Endothelial cell of umbilical vein (primary cell): ENCODE data around the gene ACADVL. TPM values are rescaled to one million over a fixed set of nuclear protein-coding genes. Genes with fewer than 3 reads are reported as not detected.

Experiments used
- BruUV-seq: library from RNA; stranded (reverse); fragments of 400-500 nt; replicated peaks from 2 replicates; lab custom pipeline; 2021; lab: Mats Ljungman, UMichigan
- CTCF ChIA-PET: fragments of 300-600, 350-600 bp; sonication (Branson Sonifier 250); formaldehyde crosslinking; loops from one replicate; lab custom pipeline; 2021; ENCODE audit warnings: antibody characterized with exemption, inconsistent platforms; lab: Charles Lee
- POLR2A ChIA-PET: fragments of 300-600, 350-600 bp; sonication (Branson Sonifier 250); formaldehyde crosslinking; loops from one replicate; lab custom pipeline; 2021; ENCODE audit warnings: antibody characterized with exemption, inconsistent platforms; lab: Charles Lee
- DNase-seq: peaks from one replicate; pipeline ENCODE4 v3.0.0-alpha.2; 2011; ENCODE audit warnings: low read depth, low spot score
- FAIRE-seq: peaks from 2 replicates; lab custom pipeline; 2011; peaks lifted over from hg19 to GRCh38; lab: Jason Lieb, UNC
- H2AFZ ChIP-seq: 2 replicates; pipeline ENCODE4 v1.6.0; 2012; ENCODE audit warnings: low read depth, low read length, control low read depth, inconsistent platforms
- H3K27ac ChIP-seq: 2 replicates; pipeline ENCODE4 v1.5.1; 2011; ENCODE audit warnings: low read depth, mild to moderate bottlenecking, control low read depth, low read length, moderate library complexity; ENCODE audit not compliant: insufficient read depth
- H3K27me3 ChIP-seq, 2 experiments: 2 replicates each; pipeline versions ENCODE4 v1.6.0 to v1.6.1; 2011; ENCODE audit warnings: low read length in 2 of 2, mixed read lengths in 1 of 2; ENCODE audit not compliant: control insufficient read depth in 2 of 2, insufficient read depth in 2 of 2
- H3K36me3 ChIP-seq, 2 experiments: 2 replicates in 1 of 2; 3 replicates in 1 of 2; pipeline ENCODE4 v1.5.1; 2011; ENCODE audit warnings: low read length in 2 of 2, mild to moderate bottlenecking in 1 of 2, moderate library complexity in 1 of 2; ENCODE audit not compliant: control insufficient read depth in 2 of 2, insufficient read depth in 2 of 2; ENCODE audit errors: extremely low read depth in 1 of 2
- H3K4me1 ChIP-seq: 3 replicates; pipeline ENCODE4 v1.5.1; 2011; ENCODE audit warnings: mild to moderate bottlenecking, low read length; ENCODE audit not compliant: control insufficient read depth, insufficient read depth; ENCODE audit errors: extremely low read depth
- H3K4me2 ChIP-seq: 2 replicates; pipeline ENCODE4 v1.6.1; 2011; ENCODE audit warnings: low read length, control low read depth, mixed read lengths; ENCODE audit not compliant: insufficient read depth
- H3K4me3 ChIP-seq, 3 experiments: fragments of 200-600 bp in 1 of 3; sonication (generic), shearing (Covaris generic) in 1 of 3; replicated peaks in 1 of 3; 2 replicates each; pipeline ENCODE4 v1.5.1; 2011 to 2016; ENCODE audit warnings: control low read depth in 3 of 3, low read length in 3 of 3, mild to moderate bottlenecking in 2 of 3, inconsistent platforms in 1 of 3, low read depth in 1 of 3, moderate library complexity in 1 of 3; ENCODE audit not compliant: insufficient read depth in 1 of 3
- H3K79me2 ChIP-seq: 2 replicates; pipeline ENCODE4 v1.6.0; 2012; ENCODE audit warnings: low read length, inconsistent platforms; ENCODE audit not compliant: control insufficient read depth, insufficient read depth
- H3K9ac ChIP-seq: replicated peaks from 2 replicates; pipeline ENCODE3; 2011; ENCODE audit warnings: low read length, control low read depth; ENCODE audit not compliant: insufficient read depth; ENCODE audit errors: extremely low read depth
- H3K9me1 ChIP-seq: replicated peaks from 3 replicates; pipeline ENCODE4 v1.6.0; 2011; ENCODE audit warnings: mild to moderate bottlenecking, low read length; ENCODE audit not compliant: control insufficient read depth, insufficient read depth; ENCODE audit errors: extremely low read depth
- H3K9me3 ChIP-seq: replicated peaks from 2 replicates; pipeline ENCODE4 v1.5.1; 2012; ENCODE audit warnings: low read length, inconsistent platforms; ENCODE audit not compliant: control insufficient read depth, insufficient read depth
- H4K20me1 ChIP-seq: replicated peaks from 2 replicates; pipeline ENCODE3; 2011; ENCODE audit warnings: mild to moderate bottlenecking, low read length; ENCODE audit not compliant: control insufficient read depth, insufficient read depth; ENCODE audit errors: extremely low read depth
- EZH2 ChIP-seq: IDR thresholded peaks from 2 replicates; pipeline ENCODE4 v1.6.1; 2012; ENCODE audit warnings: borderline replicate concordance, low read depth, mild to moderate bottlenecking, moderate library complexity, low read length, inconsistent platforms; ENCODE audit not compliant: severe bottlenecking
- FOS ChIP-seq: IDR thresholded peaks from 2 replicates; pipeline ENCODE4 v1.6.1; 2011; ENCODE audit warnings: mild to moderate bottlenecking, low read length, moderate library complexity, borderline replicate concordance; ENCODE audit not compliant: insufficient read depth
- GATA2 ChIP-seq: IDR thresholded peaks from 2 replicates; pipeline ENCODE4 v1.7.0; 2011; ENCODE audit warnings: low read depth, mild to moderate bottlenecking, moderate library complexity, mixed read lengths, low read length; ENCODE audit not compliant: insufficient read length, insufficient read depth
- JUN ChIP-seq: IDR thresholded peaks from 2 replicates; pipeline ENCODE4 v1.6.1; 2011; ENCODE audit warnings: borderline replicate concordance, low read depth; ENCODE audit not compliant: insufficient read length, insufficient read depth
- MYC ChIP-seq: IDR thresholded peaks from one replicate; pipeline ENCODE4 v1.6.1; 2011; ENCODE audit warnings: mild to moderate bottlenecking, low read depth, low read length
- POLR2A ChIP-seq: IDR thresholded peaks from 2 replicates; pipeline ENCODE4 v1.6.1; 2012; ENCODE audit warnings: low read depth, mild to moderate bottlenecking, control low read depth, low read length
- POLR2AphosphoS5 ChIP-seq: IDR thresholded peaks from 2 replicates; pipeline ENCODE4 v1.6.1; 2012; ENCODE audit warnings: low read depth, mild to moderate bottlenecking, control low read depth, low read length, moderate library complexity; ENCODE audit not compliant: insufficient read depth
- dilution Hi-C: fragments of 300-500 bp; cut with MboI; formaldehyde crosslinking; loops from one replicate; pipeline ENCODE4 v1.15.0; 2019; ENCODE audit warnings: low sequenced_read_pairs; ENCODE audit not compliant: extremely low pct_ligation_motif_present
- intact Hi-C: fragments of 100-400 bp; cut with micrococcal nuclease; formaldehyde crosslinking; loops from one replicate; pipeline ENCODE4 v1.10.0; 2022
- polyA plus RNA-seq, 4 experiments: library from polyadenylated mRNA; depleted of rRNA in 3 of 4; stranded (reverse) in 3 of 4; unstranded in 1 of 4; fragments of >200 nt; gene quantifications; 2 replicates each; pipeline versions ENCODE4 v1.2.1 to v1.2.3, GENCODE V29; 2011 to 2012; ENCODE audit warnings: missing spikeins in 1 of 4
- total RNA-seq: library from RNA; stranded (reverse); gene quantifications from 2 replicates; pipeline ENCODE4 v1.2.3, GENCODE V29; 2021
- TF ChIP-seq, protein P1 (sequence below): IDR thresholded peaks from 2 replicates; pipeline ENCODE4 v1.6.1; 2011; ENCODE audit not compliant: insufficient read depth, insufficient read length
- TF ChIP-seq, protein P2 (sequence below), 2 donors: IDR thresholded peaks; 1 replicate in 1 of 2; 2 replicates in 1 of 2; pipeline ENCODE4 v1.5.1; 2011; ENCODE audit warnings: low read length in 2 of 2, mild to moderate bottlenecking in 2 of 2, moderate library complexity in 2 of 2, control low read depth in 1 of 2, inconsistent platforms in 1 of 2, low read depth in 1 of 2; ENCODE audit not compliant: insufficient read depth in 1 of 2; ENCODE audit errors: extremely low read depth in 1 of 2

ACADVL gene
- total and polyA plus RNA-seq, 2 donors (not counting 3 experiments of a cell fraction or from before 2014, with no cell fraction given) = 308 to 376 TPM

DNA sequence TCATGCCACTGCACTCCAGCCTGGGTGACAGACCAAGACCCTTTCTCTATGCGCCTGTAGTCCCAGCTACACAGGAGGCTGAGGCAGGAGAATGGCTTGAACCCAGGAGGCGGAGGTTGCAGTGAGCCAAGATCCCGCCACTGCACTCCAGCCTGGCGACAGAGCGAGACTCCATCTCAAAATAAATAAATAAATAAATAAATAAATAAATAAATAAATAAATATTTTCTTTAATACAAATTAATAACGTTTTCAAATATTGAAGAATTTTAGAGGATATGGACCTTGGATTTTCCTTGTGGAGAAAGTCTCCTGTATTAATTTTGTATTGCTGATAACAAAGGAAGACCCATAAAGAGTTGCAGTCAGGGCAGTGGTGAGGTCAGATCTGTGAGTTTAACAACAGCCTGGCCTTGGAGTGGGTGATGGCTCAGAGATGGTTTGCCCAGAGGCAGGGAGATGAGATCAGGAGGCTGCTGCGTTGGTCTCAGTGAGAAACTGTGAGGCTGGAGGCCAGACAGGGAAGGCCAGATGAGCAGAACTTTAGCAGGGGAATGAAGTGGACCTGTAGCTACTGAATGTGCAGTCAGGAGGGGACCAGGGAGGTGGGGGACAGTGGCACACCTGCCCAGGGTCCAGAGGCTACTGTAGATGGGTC, 36.2 kb upstream of the ACADVL start:
- no peaks in the 10 kb centered on the region for H3K9me3 ChIP-seq
- FAIRE-seq = no peak
- H2AFZ ChIP-seq = no peak overlapping the region
- intact Hi-C loops (no loop called here), dilution Hi-C loops (no loop called here)
- no peaks in the 10 kb centered on the region for H4K20me1 ChIP-seq
- H3K4me1 ChIP-seq = no peaks in the 10 kb centered on the region
- no peak overlapping the region for H3K4me3 ChIP-seq
- no TSS peak for BruUV-seq
- ChIA-PET POLR2A (no interaction called here), CTCF (interaction anchor here (3.0 kb wide), 1 partner anchor 138 kb away, joined by 19 read pairs; no protein-coding TSS in a partner anchor)
- no peak overlapping the region for H3K9ac ChIP-seq
- H3K36me3 ChIP-seq = no peaks in the 10 kb centered on the region
- DNase-seq = no peak
- TF ChIP-seq, protein P1, sequence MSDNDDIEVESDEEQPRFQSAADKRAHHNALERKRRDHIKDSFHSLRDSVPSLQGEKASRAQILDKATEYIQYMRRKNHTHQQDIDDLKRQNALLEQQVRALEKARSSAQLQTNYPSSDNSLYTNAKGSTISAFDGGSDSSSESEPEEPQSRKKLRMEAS = no peak
- no peak for TF ChIP-seq JUN
- H3K27ac ChIP-seq = no peak overlapping the region
- H3K27me3 ChIP-seq = no peaks in the 10 kb centered on the region
- H3K4me2 ChIP-seq = no peak overlapping the region
- H3K79me2 ChIP-seq = no peaks in the 10 kb centered on the region
- H3K9me1 ChIP-seq = no peaks in the 10 kb centered on the region

DNA sequence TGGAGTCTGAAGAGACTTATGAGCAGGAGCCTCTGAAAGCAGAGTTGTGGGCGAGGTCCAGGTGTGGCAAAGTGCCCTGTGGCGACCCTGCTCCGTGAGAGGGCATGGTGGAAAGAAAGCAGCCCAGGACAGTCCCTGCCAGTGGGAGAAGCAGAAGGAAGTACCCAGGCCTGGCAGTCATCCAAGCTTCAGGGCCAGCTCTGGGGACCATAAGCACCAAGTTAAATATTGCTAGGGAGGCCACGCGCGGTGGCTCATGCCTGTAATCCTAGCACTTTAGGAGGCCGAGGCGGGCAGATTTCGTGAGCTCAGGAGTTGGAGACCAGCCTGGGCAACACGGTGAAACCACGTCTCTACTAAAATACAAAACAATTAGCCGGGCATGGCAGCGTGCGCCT, 35.6 kb upstream of the ACADVL start:
- ChIA-PET POLR2A (no interaction called here), CTCF (interaction anchor here (3.0 kb wide), 1 partner anchor 138 kb away, joined by 19 read pairs; no protein-coding TSS in a partner anchor)
- no peaks in the 10 kb centered on the region for H3K79me2 ChIP-seq
- no peaks in the 10 kb centered on the region for H3K27me3 ChIP-seq
- no peak overlapping the region for H3K4me2 ChIP-seq
- intact Hi-C loops = no loop called here
- no peaks in the 10 kb centered on the region for H4K20me1 ChIP-seq
- H3K27ac ChIP-seq = no peak overlapping the region
- H2AFZ ChIP-seq = no peak overlapping the region
- H3K4me3 ChIP-seq = no peak overlapping the region
- TF ChIP-seq, protein P1 = no peak
- no peak for TF ChIP-seq GATA2
- no peak for TF ChIP-seq JUN
- TF ChIP-seq POLR2AphosphoS5 = no peak
- TF ChIP-seq FOS = no peak
- TF ChIP-seq POLR2A = no peak
- TF ChIP-seq EZH2 = no peak
- TF ChIP-seq MYC = no peak
- TF ChIP-seq, protein P2, sequence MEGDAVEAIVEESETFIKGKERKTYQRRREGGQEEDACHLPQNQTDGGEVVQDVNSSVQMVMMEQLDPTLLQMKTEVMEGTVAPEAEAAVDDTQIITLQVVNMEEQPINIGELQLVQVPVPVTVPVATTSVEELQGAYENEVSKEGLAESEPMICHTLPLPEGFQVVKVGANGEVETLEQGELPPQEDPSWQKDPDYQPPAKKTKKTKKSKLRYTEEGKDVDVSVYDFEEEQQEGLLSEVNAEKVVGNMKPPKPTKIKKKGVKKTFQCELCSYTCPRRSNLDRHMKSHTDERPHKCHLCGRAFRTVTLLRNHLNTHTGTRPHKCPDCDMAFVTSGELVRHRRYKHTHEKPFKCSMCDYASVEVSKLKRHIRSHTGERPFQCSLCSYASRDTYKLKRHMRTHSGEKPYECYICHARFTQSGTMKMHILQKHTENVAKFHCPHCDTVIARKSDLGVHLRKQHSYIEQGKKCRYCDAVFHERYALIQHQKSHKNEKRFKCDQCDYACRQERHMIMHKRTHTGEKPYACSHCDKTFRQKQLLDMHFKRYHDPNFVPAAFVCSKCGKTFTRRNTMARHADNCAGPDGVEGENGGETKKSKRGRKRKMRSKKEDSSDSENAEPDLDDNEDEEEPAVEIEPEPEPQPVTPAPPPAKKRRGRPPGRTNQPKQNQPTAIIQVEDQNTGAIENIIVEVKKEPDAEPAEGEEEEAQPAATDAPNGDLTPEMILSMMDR (IDR thresholded peaks at IDR 0.05; ENCODE audit: extremely low read depth in 1 of 2, insufficient read depth in 1 of 2, low read depth in 1 of 2, low read length in 2 of 2) = no peak
- dilution Hi-C loops = no loop called here
- H3K36me3 ChIP-seq = no peaks in the 10 kb centered on the region
- no peaks in the 10 kb centered on the region for H3K9me1 ChIP-seq
- DNase-seq (no peak), FAIRE-seq (no peak)
- no TSS peak for BruUV-seq
- H3K9ac ChIP-seq = no peak overlapping the region
- H3K9me3 ChIP-seq = no peaks in the 10 kb centered on the region
- no peaks in the 10 kb centered on the region for H3K4me1 ChIP-seq
